ENCODE results near the gene GET3. TPM values are rescaled to one million over a fixed set of nuclear protein-coding genes. Genes with fewer than 3 reads are reported as not detected.

The GET3 gene
- total RNA-seq (10 to 100 TPM; 22.6 to 60.3 (median 27.0) TPM), polyA plus RNA-seq (10 to 100 TPM; 47.1 to 50.4 TPM), total RNA-seq (15.3 reads per million, percentile 45 among the genes with 10 or more reads in this experiment)

DNA sequence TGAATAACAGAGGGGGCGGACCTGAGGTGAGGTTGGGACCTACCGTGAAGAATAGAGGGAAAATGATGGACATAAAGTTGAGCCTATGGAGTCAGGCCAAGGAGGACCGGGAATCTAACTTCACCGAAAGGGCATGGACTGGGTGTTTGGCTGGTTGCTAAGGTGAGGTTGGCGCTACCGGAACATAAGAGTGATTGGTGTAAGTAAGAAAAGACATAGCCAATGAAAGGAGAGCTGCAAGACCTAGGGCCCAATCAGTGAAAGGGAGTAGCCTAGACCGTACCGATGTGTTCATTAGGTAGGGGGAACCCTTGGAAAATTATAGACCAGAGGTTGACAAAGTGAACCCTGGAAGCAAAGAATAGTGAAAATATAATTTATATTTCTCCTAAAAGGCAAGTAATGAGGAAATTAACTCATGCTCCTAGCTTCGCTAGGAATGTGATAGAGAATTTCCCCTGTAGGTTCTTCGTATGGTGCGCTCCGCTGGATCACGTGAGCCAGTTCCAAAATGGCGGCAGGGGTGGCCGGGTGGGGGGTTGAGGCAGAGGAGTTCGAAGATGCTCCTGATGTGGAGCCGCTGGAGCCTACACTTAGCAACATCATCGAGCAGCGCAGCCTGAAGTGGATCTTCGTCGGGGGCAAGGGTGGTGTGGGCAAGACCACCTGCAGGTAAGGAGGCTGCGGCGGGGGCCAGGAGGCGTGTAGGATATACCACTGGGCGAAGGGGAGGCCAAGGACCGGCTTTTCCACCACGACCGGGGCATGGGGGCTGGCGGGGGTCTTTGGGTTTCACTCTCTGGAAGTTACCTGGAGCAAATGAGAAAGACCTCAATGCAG, at the start of gene GET3:
GET3 (plus strand) TSS at position 503 of the 840 bp plus-strand sequence; CDS start at position 512, 9 bp downstream.
- intact Hi-C loops (cut with micrococcal nuclease) = loop anchor here (1.0 to 2.0 kb wide), 10 partner anchors 38 to 1900 kb away; partner anchors contain the start of genes CALR (in 2 of the 2), FBXW9 (in 2 of the 2), RNASEH2A (in 2 of the 2) and DHPS (in 1 of the 2)
- no peaks in the 10 kb centered on the region for H3K27me3 Mint-ChIP-seq
- H3K9me3 Mint-ChIP-seq = peaks cover 0 to 1% (median 0%) of the 10 kb centered on the region in 11 donors

DNA sequence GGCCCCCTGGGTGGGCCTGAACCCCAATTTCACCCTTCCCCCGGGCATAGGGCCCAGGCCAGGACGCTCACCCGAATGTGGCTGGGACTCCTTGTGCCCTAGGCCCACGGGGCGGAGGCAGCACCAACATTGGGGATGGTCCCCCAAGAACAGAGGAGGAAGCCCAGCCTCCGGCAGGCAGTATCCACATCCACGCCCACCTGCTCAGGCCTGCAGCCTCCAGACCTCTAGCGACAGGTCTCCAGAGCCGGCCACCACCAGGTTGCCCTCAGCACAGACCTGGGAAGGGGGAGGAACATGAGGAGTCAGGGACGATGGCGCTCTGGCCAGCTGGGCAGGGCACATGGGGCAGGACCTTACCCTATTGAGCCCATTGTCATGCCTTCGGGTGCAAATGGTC, 48.3 kb upstream of the GET3 start:
- Histone ChIP-seq H3K27me3 (ENCODE audit: control insufficient read depth in 2 of 2, insufficient read depth in 2 of 2, low read length in 2 of 2) (no peaks in the 10 kb centered on the region), H3K36me3 (ENCODE audit: control insufficient read depth in 2 of 3, insufficient read depth in 3 of 3, low read length in 3 of 3) (no peaks in the 10 kb centered on the region), H3K9me3 (ENCODE audit: control insufficient read depth in 2 of 3, low read length in 3 of 3) (no peaks in the 10 kb centered on the region), H3K4me3 (ENCODE audit: low read length) (no peak overlapping the region), H3K4me1 (ENCODE audit: control insufficient read depth in 2 of 2, insufficient read depth in 2 of 2, low read length in 2 of 2) (no peaks in the 10 kb centered on the region), H3K27ac (ENCODE audit: low read depth, low read length) (no peak overlapping the region)
- Mint-ChIP-seq H3K36me3 (no peaks in the 10 kb centered on the region), H3K4me1 (peaks cover 0 to 3% (median 0%) of the 10 kb centered on the region in 7 donors), H3K9me3 (no peaks in the 10 kb centered on the region), H3K27me3 (no peaks in the 10 kb centered on the region), H3K4me3 (no peak overlapping the region), H3K27ac (no peak overlapping the region)
- intact Hi-C loops (cut with micrococcal nuclease) = loop anchor here in 1 of 2 donors (10.0 kb wide), 1 partner anchor 1164 kb away; the partner anchor contains the start of gene ECSIT
- ChIA-PET POLR2A (no interaction called here), CTCF (no interaction called here)
- DNase-seq = no peak
- ATAC-seq = no peak

More for the DNA sequence above, at the start of gene GET3:
- H3K4me3 Mint-ChIP-seq = peak within 1 kb of the TSS; percentile 96 to 100 (median 99)
- no peaks in the 10 kb centered on the region for H3K9me3 ChIP-seq (ENCODE audit: control insufficient read depth in 2 of 3, low read length in 3 of 3)
- peak within 1 kb of the TSS; percentile 90 to 99 (median 97) for H3K27ac Mint-ChIP-seq
- peak; percentile 85 for ATAC-seq
- H3K36me3 Mint-ChIP-seq = peaks cover 3 to 12% (median 7%) of the 10 kb centered on the region in 5 donors
- H3K4me1 ChIP-seq (ENCODE audit: control insufficient read depth in 2 of 2, insufficient read depth in 2 of 2, low read length in 2 of 2) = peaks cover 27 to 30% of the 10 kb centered on the region in 2 donors
- ChIA-PET CTCF (no interaction called here), POLR2A (interaction anchor here (0.5 to 8.5 kb wide), 17 partner anchors 10 to 227 kb away, joined by 3 to 129 read pairs (median 4); partner anchors contain the start of genes DHPS, GADD45GIP1, JUNB and KLF1)
- peaks cover 0 to 26% (median 0%) of the 10 kb centered on the region in 3 experiments for H3K36me3 ChIP-seq (ENCODE audit: control insufficient read depth in 2 of 3, insufficient read depth in 3 of 3, low read length in 3 of 3)
- DNase-seq = peak; percentile 53 to 92 (median 86)
- H3K4me3 ChIP-seq (ENCODE audit: low read length) = peak within 1 kb of the TSS; percentile 76
- peak within 1 kb of the TSS; percentile 93 for H3K27ac ChIP-seq (ENCODE audit: low read depth, low read length)
- H3K4me1 Mint-ChIP-seq = peaks cover 29 to 42% (median 38%) of the 10 kb centered on the region in 7 donors
- H3K27me3 ChIP-seq (ENCODE audit: control insufficient read depth in 2 of 2, insufficient read depth in 2 of 2, low read length in 2 of 2) = no peaks in the 10 kb centered on the region

GRCh38 chr19:12689581-12690216, 47.6 kb upstream of the GET3 start:
- H3K4me3 ChIP-seq (ENCODE audit: low read length) = no peak overlapping the region
- no peaks in the 10 kb centered on the region for H3K4me1 ChIP-seq (ENCODE audit: control insufficient read depth in 2 of 2, insufficient read depth in 2 of 2, low read length in 2 of 2)
- no peak overlapping the region for H3K27ac ChIP-seq (ENCODE audit: low read depth, low read length)
- no peaks in the 10 kb centered on the region for H3K9me3 Mint-ChIP-seq
- no peaks in the 10 kb centered on the region for H3K9me3 ChIP-seq (ENCODE audit: control insufficient read depth in 2 of 3, low read length in 3 of 3)
- ATAC-seq = peak; percentile 14
- no peak overlapping the region for H3K27ac Mint-ChIP-seq
- DNase-seq = no peak
- H3K27me3 ChIP-seq (ENCODE audit: control insufficient read depth in 2 of 2, insufficient read depth in 2 of 2, low read length in 2 of 2) = no peaks in the 10 kb centered on the region
- POLR2A ChIA-PET = no interaction called here
- peaks cover 0 to 3% (median 0%) of the 10 kb centered on the region in 7 donors for H3K4me1 Mint-ChIP-seq
- H3K4me3 Mint-ChIP-seq = no peak overlapping the region
- CTCF ChIA-PET = no interaction called here
- intact Hi-C loops (cut with micrococcal nuclease) = loop anchor here in 1 of 2 donors (10.0 kb wide), 1 partner anchor 1165 kb away; the partner anchor contains the start of gene ECSIT
- no peaks in the 10 kb centered on the region for H3K36me3 ChIP-seq (ENCODE audit: control insufficient read depth in 2 of 3, insufficient read depth in 3 of 3, low read length in 3 of 3)
- no peaks in the 10 kb centered on the region for H3K27me3 Mint-ChIP-seq
- no peaks in the 10 kb centered on the region for H3K36me3 Mint-ChIP-seq

DNA sequence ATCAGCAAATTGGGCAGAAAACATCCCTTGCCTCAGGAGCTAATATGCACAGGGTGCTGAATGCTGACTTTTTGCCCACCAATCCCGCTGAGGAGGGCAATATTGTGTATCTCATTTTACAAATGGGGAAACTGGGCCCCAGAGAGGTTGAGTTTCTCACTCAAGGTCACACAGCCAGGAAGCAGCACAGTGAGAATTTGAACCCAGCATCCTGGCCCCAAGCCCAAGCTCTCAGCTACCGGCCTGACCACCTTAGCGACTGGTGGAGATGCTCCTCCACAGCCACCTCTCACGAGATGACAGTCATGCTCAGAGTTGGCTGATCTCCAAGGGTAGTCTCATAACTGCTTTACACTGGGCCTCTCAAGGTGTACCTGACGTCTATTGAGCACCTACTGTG, 44.3 kb upstream of the GET3 start:
- Histone ChIP-seq H3K4me3 (ENCODE audit: low read length) (no peak overlapping the region), H3K9me3 (ENCODE audit: control insufficient read depth in 2 of 3, low read length in 3 of 3) (no peaks in the 10 kb centered on the region), H3K4me1 (ENCODE audit: control insufficient read depth in 2 of 2, insufficient read depth in 2 of 2, low read length in 2 of 2) (peaks cover 9 to 11% of the 10 kb centered on the region in 2 donors), H3K36me3 (ENCODE audit: control insufficient read depth in 2 of 3, insufficient read depth in 3 of 3, low read length in 3 of 3) (no peaks in the 10 kb centered on the region), H3K27ac (ENCODE audit: low read depth, low read length) (no peak overlapping the region), H3K27me3 (ENCODE audit: control insufficient read depth in 2 of 2, insufficient read depth in 2 of 2, low read length in 2 of 2) (no peaks in the 10 kb centered on the region)
- POLR2A ChIA-PET = no interaction called here
- DNase-seq = no peak
- intact Hi-C loops (cut with micrococcal nuclease) = no loop called here
- Mint-ChIP-seq H3K27me3 (no peaks in the 10 kb centered on the region), H3K36me3 (no peaks in the 10 kb centered on the region), H3K4me3 (no peak overlapping the region), H3K9me3 (peaks cover 0 to 4% (median 0%) of the 10 kb centered on the region in 11 donors), H3K27ac (no peak overlapping the region), H3K4me1 (peaks cover 1 to 10% (median 8%) of the 10 kb centered on the region in 7 donors)
- no peak for ATAC-seq
- CTCF ChIA-PET = interaction anchor here (0.6 to 1.1 kb wide), 2 partner anchors 64 to 177 kb away, joined by 3 read pairs; no protein-coding TSS in a partner anchor

- DNase-seq (no peak), ATAC-seq (no peak)
- no peaks in the 10 kb centered on the region for H3K27me3 Mint-ChIP-seq
- peaks cover 3 to 15% (median 12%) of the 10 kb centered on the region in 7 donors for H3K4me1 Mint-ChIP-seq
- Histone ChIP-seq H3K27me3 (ENCODE audit: control insufficient read depth in 2 of 2, insufficient read depth in 2 of 2, low read length in 2 of 2) (no peaks in the 10 kb centered on the region), H3K9me3 (ENCODE audit: control insufficient read depth in 2 of 3, low read length in 3 of 3) (no peaks in the 10 kb centered on the region), H3K4me3 (ENCODE audit: low read length) (no peak overlapping the region), H3K36me3 (ENCODE audit: control insufficient read depth in 2 of 3, insufficient read depth in 3 of 3, low read length in 3 of 3) (peaks cover 0 to under 1% (median 0%) of the 10 kb centered on the region in 3 experiments), H3K27ac (ENCODE audit: low read depth, low read length) (no peak overlapping the region), H3K4me1 (ENCODE audit: control insufficient read depth in 2 of 2, insufficient read depth in 2 of 2, low read length in 2 of 2) (peaks cover 9 to 11% of the 10 kb centered on the region in 2 donors)
- H3K4me3 Mint-ChIP-seq = peak overlapping the region in 4 of 10 donors; percentile 20 to 40 (median 25)
- peaks cover 0 to 4% (median 0%) of the 10 kb centered on the region in 11 donors for H3K9me3 Mint-ChIP-seq
- POLR2A ChIA-PET = interaction anchor here (2.6 to 3.7 kb wide), 2 partner anchors 14 to 98 kb away, joined by 12 to 19 read pairs; partner anchors contain the start of genes DHPS and JUNB
- H3K27ac Mint-ChIP-seq = no peak overlapping the region
- CTCF ChIA-PET = interaction anchor here (0.5 to 1.3 kb wide), 2 partner anchors 17 to 20 kb away, joined by 3 read pairs; no protein-coding TSS in a partner anchor
- H3K36me3 Mint-ChIP-seq = peaks cover 0 to 4% (median 0%) of the 10 kb centered on the region in 5 donors
- intact Hi-C loops (cut with micrococcal nuclease) = no loop called here
Observed at GRCh38 chr19:12694641-12695040, 42.7 kb upstream of the GET3 start.

GRCh38 chr19:12695096-12695495, 42.2 kb upstream of the GET3 start:
- Mint-ChIP-seq H3K4me3 (peak overlapping the region in 5 of 10 donors; percentile 13 to 87 (median 40)), H3K27me3 (no peaks in the 10 kb centered on the region), H3K27ac (no peak overlapping the region), H3K36me3 (peaks cover 0 to 4% (median 0%) of the 10 kb centered on the region in 5 donors), H3K4me1 (peaks cover 2 to 15% (median 12%) of the 10 kb centered on the region in 7 donors), H3K9me3 (peaks cover 0 to 4% (median 0%) of the 10 kb centered on the region in 11 donors)
- DNase-seq = no peak
- CTCF ChIA-PET = interaction anchor here (0.5 to 1.3 kb wide), 3 partner anchors 17 to 26 kb away, joined by 3 read pairs; no protein-coding TSS in a partner anchor
- Histone ChIP-seq H3K4me3 (ENCODE audit: low read length) (no peak overlapping the region), H3K36me3 (ENCODE audit: control insufficient read depth in 2 of 3, insufficient read depth in 3 of 3, low read length in 3 of 3) (peaks cover 0 to 6% (median 0%) of the 10 kb centered on the region in 3 experiments), H3K27me3 (ENCODE audit: control insufficient read depth in 2 of 2, insufficient read depth in 2 of 2, low read length in 2 of 2) (no peaks in the 10 kb centered on the region), H3K4me1 (ENCODE audit: control insufficient read depth in 2 of 2, insufficient read depth in 2 of 2, low read length in 2 of 2) (peaks cover 9 to 11% of the 10 kb centered on the region in 2 donors), H3K27ac (ENCODE audit: low read depth, low read length) (no peak overlapping the region), H3K9me3 (ENCODE audit: control insufficient read depth in 2 of 3, low read length in 3 of 3) (no peaks in the 10 kb centered on the region)
- POLR2A ChIA-PET = interaction anchor here (0.7 to 3.7 kb wide), 6 partner anchors 14 to 97 kb away, joined by 3 to 21 read pairs (median 12); partner anchors contain the start of genes DHPS, JUNB, TNPO2 and TRIR
- intact Hi-C loops (cut with micrococcal nuclease) = no loop called here
- ATAC-seq = no peak
